K562 (cell line): ENCODE measurements around the gene DAPK2.

Source experiments
- EZH2 ChIP-seq: IDR thresholded peaks from 2 replicates; pipeline ENCODE4 v1.6.1; 2012; ENCODE audit warnings: low read depth, mild to moderate bottlenecking, inconsistent platforms, low read length, borderline replicate concordance
- HNRNPL ChIP-seq: fragments of 200-400 bp; formaldehyde crosslinking; IDR thresholded peaks from 2 replicates; pipeline ENCODE4 v1.6.1; 2017; ENCODE audit warnings: low read depth, mild to moderate bottlenecking, low read length
- L3MBTL2 ChIP-seq: fragments of 450-650 bp; IDR thresholded peaks from 2 replicates; pipeline ENCODE4 v1.6.1; 2016; ENCODE audit warnings: mild to moderate bottlenecking, moderate library complexity
- MAFF ChIP-seq: IDR thresholded peaks from 2 replicates; pipeline ENCODE4 v1.6.1; 2012; ENCODE audit warnings: low read length, improper control_type of control experiment
- MTA3 ChIP-seq: fragments of 450-650 bp; formaldehyde crosslinking; IDR thresholded peaks from 2 replicates; pipeline ENCODE4 v1.6.1; 2017; ENCODE audit warnings: mild to moderate bottlenecking, borderline replicate concordance
- MXI1 ChIP-seq: IDR thresholded peaks from 2 replicates; pipeline ENCODE4 v1.6.1; 2011; ENCODE audit warnings: low read depth, mild to moderate bottlenecking, improper control_type of control experiment, low read length
- NFIC ChIP-seq: fragments of 450-650 bp; IDR thresholded peaks from 2 replicates; pipeline ENCODE4 v1.6.1; 2017; ENCODE audit warnings: mild to moderate bottlenecking, inconsistent platforms
- SMARCB1 ChIP-seq: IDR thresholded peaks from 2 replicates; pipeline ENCODE4 v1.6.1; 2011; ENCODE audit warnings: improper control_type of control experiment, low read depth; ENCODE audit not compliant: insufficient read length
- TAF1 ChIP-seq: IDR thresholded peaks from 2 replicates; pipeline ENCODE4 v1.6.1; 2011; ENCODE audit warnings: mild to moderate bottlenecking, low read length, moderate library complexity; ENCODE audit not compliant: insufficient read depth, control insufficient read depth, severe bottlenecking; ENCODE audit errors: extremely low read depth
- XRCC5 ChIP-seq: fragments of 200-400 bp; formaldehyde crosslinking; IDR thresholded peaks from 2 replicates; pipeline ENCODE4 v1.6.1; 2017; ENCODE audit warnings: low read depth, mild to moderate bottlenecking, low read length
- YY1 ChIP-seq, 3 experiments: IDR thresholded peaks; 2 replicates each; pipeline ENCODE4 v1.6.1; 2011; ENCODE audit warnings: low read length in 2 of 3, mild to moderate bottlenecking in 2 of 3, moderate library complexity in 2 of 3, borderline replicate concordance in 1 of 3, control low read depth in 1 of 3, low read depth in 1 of 3; ENCODE audit not compliant: insufficient read depth in 3 of 3, insufficient replicate concordance in 2 of 3, control insufficient read depth in 1 of 3, insufficient read length in 1 of 3; ENCODE audit errors: extremely low read depth in 1 of 3
- ZNF589 ChIP-seq: fragments of 200-800 bp; sonication (Bioruptor generic); IDR thresholded peaks from 2 replicates; pipeline ENCODE4 v1.6.1; 2016; ENCODE audit warnings: low read depth, missing genetic modification characterization, missing compliant biosample characterization
- TF ChIP-seq, protein P1 (sequence below), 3 experiments: fragments of 200-800 bp in 1 of 3; sonication (Bioruptor generic) in 1 of 3; sonication (generic) in 1 of 3; formaldehyde crosslinking in 1 of 3; IDR thresholded peaks; 2 replicates each; pipeline versions ENCODE4 v1.6.1 to v1.8.0; 2016 to 2022; ENCODE audit warnings: mild to moderate bottlenecking in 2 of 3, missing compliant biosample characterization in 2 of 3, missing genetic modification characterization in 2 of 3, missing genetic modification reagents in 1 of 3

DNA sequence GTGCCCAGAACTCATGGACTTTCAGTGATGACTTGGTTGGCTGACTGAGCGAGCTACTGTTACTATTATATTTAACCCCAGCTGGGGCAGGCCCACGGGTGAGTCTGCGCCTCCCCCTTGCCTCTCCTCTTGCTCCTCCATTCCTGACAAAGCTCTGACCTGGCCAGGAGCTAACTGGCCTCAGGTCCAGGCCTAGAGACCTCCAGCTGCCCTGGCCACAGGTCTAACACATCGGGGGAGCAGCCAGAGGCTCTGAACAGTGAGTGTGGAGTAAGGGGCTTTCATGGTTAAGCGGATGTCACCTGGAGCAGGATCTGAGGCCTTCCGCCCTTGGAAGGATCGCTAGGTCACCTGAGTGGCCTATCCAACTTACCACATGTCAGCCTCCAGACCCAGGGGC, 116.3 kb downstream of the DAPK2 start:
- TF ChIP-seq TAF1 (no peak), SMARCB1 (no peak), NFIC (no peak), XRCC5 (no peak), YY1 (IDR thresholded peaks at IDR 0.05; ENCODE audit: borderline replicate concordance in 1 of 3, control insufficient read depth in 1 of 3, extremely low read depth in 1 of 3, insufficient read depth in 3 of 3, insufficient read length in 1 of 3, insufficient replicate concordance in 2 of 3, low read depth in 1 of 3, low read length in 2 of 3) (no peak), MTA3 (no peak), ZNF589 (no peak), HNRNPL (no peak), MAFF (no peak), EZH2 (no peak), MXI1 (no peak), L3MBTL2 (no peak)
- TF ChIP-seq, protein P1, sequence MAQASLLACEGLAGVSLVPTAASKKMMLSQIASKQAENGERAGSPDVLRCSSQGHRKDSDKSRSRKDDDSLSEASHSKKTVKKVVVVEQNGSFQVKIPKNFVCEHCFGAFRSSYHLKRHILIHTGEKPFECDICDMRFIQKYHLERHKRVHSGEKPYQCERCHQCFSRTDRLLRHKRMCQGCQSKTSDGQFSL (CRISPR knock-in tag; IDR thresholded peaks at IDR 0.05): no peak
- TF ChIP-seq, protein P1 (tag; IDR thresholded peaks at IDR 0.05): no peak
